Loucy (cell line): Measurements from ENCODE around the gene TACC3.

ENCODE experiments used
- CTCF ChIP-seq: fragments of 200-600 bp; sonication (generic); conservative IDR thresholded peaks from 2 replicates; pipeline ENCODE4 v1.5.1; 2014; ENCODE audit warnings: mild to moderate bottlenecking, antibody characterized with exemption, low read length
- EZH2phosphoT487 ChIP-seq: fragments of 200-600 bp; IDR thresholded peaks from 2 replicates; pipeline ENCODE4 v1.6.1; 2018; ENCODE audit warnings: antibody characterized with exemption, mild to moderate bottlenecking, moderate library complexity, borderline replicate concordance

DNA sequence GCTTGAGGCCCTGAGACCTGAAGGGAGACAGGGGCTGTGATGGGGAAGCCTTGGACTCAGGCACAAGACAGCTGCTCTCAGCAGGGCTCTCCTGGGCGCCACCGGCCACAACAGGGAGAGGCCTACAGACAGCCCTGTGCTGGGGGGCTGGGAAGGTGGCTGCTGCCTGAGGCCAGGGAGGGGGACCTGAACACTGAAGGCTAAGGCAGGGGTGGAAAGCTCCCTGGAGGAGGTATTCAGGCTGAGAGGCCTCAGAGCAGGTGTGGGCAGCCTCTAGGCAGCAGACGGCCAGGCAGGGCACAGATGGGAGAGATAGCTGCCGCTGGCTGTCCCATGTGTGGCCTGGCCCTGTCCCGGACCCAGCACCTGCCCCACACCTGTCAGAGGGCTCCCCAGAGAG, 33.0 kb downstream of the TACC3 start:
- TF ChIP-seq CTCF (no peak), EZH2phosphoT487 (no peak)
